ENCODE data around the gene PYM1. TPM values are rescaled to one million over a fixed set of nuclear protein-coding genes. Genes with fewer than 3 reads are reported as not detected.

The PYM1 gene
- total and polyA plus RNA-seq, 2 of the 13 experiments (the other 11 are each of a cell fraction or from before 2014, with no cell fraction given) = 44.0 to 51.8 TPM

DNA sequence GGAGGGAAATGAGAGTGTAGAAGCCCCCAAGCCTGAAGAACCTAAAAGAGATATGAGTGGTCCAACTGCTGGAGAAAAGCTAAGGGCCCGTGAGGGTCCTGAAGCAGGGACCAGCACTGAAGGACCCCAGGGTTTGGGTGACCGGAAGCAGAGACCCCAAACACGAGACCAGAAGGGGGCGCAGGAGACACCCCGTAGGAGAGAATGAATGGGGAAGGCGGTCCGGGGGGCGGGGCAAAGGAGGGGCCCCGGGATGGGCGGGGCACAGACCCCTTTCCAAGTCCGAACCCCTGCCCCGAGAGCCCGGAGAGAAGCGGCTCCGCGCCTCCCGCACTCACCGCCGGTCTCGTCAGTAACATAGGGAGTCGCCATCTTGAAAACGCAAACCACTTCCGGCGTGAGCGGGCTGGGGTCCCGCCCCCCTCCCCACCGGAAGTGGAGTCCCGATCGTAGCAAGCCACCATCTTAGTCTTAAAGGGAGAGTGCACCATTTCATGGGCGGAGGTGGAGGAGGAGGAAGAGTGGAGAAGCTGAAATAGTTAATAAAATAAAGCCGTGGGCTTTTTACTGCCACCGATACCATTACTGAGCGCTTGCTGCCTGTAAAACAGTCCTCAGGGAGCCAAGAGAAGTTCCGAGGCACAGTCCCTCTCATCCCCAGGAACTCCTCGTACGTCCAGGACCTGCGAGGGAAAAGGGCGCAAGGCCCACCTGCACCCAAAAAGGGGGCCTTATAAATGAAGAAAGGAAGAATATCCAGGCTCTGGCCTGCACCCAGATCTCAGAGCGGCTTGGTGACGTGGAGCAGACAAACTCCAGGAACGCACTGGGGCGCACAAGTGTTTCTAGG lies 731 bp downstream of the PYM1 start (continued):
- TF ChIP-seq, protein P1, sequence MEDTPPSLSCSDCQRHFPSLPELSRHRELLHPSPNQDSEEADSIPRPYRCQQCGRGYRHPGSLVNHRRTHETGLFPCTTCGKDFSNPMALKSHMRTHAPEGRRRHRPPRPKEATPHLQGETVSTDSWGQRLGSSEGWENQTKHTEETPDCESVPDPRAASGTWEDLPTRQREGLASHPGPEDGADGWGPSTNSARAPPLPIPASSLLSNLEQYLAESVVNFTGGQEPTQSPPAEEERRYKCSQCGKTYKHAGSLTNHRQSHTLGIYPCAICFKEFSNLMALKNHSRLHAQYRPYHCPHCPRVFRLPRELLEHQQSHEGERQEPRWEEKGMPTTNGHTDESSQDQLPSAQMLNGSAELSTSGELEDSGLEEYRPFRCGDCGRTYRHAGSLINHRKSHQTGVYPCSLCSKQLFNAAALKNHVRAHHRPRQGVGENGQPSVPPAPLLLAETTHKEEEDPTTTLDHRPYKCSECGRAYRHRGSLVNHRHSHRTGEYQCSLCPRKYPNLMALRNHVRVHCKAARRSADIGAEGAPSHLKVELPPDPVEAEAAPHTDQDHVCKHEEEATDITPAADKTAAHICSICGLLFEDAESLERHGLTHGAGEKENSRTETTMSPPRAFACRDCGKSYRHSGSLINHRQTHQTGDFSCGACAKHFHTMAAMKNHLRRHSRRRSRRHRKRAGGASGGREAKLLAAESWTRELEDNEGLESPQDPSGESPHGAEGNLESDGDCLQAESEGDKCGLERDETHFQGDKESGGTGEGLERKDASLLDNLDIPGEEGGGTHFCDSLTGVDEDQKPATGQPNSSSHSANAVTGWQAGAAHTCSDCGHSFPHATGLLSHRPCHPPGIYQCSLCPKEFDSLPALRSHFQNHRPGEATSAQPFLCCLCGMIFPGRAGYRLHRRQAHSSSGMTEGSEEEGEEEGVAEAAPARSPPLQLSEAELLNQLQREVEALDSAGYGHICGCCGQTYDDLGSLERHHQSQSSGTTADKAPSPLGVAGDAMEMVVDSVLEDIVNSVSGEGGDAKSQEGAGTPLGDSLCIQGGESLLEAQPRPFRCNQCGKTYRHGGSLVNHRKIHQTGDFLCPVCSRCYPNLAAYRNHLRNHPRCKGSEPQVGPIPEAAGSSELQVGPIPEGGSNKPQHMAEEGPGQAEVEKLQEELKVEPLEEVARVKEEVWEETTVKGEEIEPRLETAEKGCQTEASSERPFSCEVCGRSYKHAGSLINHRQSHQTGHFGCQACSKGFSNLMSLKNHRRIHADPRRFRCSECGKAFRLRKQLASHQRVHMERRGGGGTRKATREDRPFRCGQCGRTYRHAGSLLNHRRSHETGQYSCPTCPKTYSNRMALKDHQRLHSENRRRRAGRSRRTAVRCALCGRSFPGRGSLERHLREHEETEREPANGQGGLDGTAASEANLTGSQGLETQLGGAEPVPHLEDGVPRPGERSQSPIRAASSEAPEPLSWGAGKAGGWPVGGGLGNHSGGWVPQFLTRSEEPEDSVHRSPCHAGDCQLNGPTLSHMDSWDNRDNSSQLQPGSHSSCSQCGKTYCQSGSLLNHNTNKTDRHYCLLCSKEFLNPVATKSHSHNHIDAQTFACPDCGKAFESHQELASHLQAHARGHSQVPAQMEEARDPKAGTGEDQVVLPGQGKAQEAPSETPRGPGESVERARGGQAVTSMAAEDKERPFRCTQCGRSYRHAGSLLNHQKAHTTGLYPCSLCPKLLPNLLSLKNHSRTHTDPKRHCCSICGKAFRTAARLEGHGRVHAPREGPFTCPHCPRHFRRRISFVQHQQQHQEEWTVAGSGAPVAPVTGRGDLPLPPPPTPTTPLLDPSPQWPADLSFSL (CRISPR knock-in tag; IDR thresholded peaks at IDR 0.05) = no peak
- TF ChIP-seq ZNF207 (IDR thresholded peaks at IDR 0.05; ENCODE audit: borderline replicate concordance) (no peak), HOXA5 (CRISPR knock-in tag; IDR thresholded peaks at IDR 0.05) (peak; percentile 66; the same call in 1 of the 2 replicates), AKAP8 (CRISPR knock-in tag; IDR thresholded peaks at IDR 0.05) (no peak), ARNT (IDR thresholded peaks at IDR 0.05) (no peak), HMGA1 (CRISPR knock-in tag; conservative IDR thresholded peaks at IDR 0.05) (no peak), NFKBIZ (CRISPR knock-in tag; IDR thresholded peaks at IDR 0.05) (no peak; the same call in 1 of the 2 replicates), HCFC1 (IDR thresholded peaks at IDR 0.05; ENCODE audit: low read depth, low read length) (peak; percentile 56; the same call in 1 of the 2 replicates), GATAD1 (CRISPR knock-in tag; IDR thresholded peaks at IDR 0.05) (peak; percentile 86), HNF4G (IDR thresholded peaks at IDR 0.05; ENCODE audit: borderline replicate concordance, low read depth, low read length) (no peak), HNF4G (CRISPR knock-in tag; IDR thresholded peaks at IDR 0.05; ENCODE audit: borderline replicate concordance, low read depth) (no peak), TEAD2 (CRISPR knock-in tag; IDR thresholded peaks at IDR 0.05) (no peak), NFE2 (CRISPR knock-in tag; IDR thresholded peaks at IDR 0.05) (no peak), ZFP36L1 (CRISPR knock-in tag; IDR thresholded peaks at IDR 0.05) (no peak), KAT7 (CRISPR knock-in tag; IDR thresholded peaks at IDR 0.05; ENCODE audit: borderline replicate concordance) (peak; percentile 43), ZNF7 (CRISPR knock-in tag; IDR thresholded peaks at IDR 0.05) (no peak), ZNF143 (CRISPR knock-in tag; IDR thresholded peaks at IDR 0.05) (peak; percentile 53), NR2C2 (CRISPR knock-in tag; IDR thresholded peaks at IDR 0.05; ENCODE audit: borderline replicate concordance) (peak; percentile 66; the same call in 1 of the 2 replicates)
- TF ChIP-seq, protein P2, sequence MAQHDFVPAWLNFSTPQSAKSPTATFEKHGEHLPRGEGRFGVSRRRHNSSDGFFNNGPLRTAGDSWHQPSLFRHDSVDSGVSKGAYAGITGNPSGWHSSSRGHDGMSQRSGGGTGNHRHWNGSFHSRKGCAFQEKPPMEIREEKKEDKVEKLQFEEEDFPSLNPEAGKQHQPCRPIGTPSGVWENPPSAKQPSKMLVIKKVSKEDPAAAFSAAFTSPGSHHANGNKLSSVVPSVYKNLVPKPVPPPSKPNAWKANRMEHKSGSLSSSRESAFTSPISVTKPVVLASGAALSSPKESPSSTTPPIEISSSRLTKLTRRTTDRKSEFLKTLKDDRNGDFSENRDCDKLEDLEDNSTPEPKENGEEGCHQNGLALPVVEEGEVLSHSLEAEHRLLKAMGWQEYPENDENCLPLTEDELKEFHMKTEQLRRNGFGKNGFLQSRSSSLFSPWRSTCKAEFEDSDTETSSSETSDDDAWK (CRISPR knock-in tag; IDR thresholded peaks at IDR 0.05) = no peak
- TF ChIP-seq, protein P3, sequence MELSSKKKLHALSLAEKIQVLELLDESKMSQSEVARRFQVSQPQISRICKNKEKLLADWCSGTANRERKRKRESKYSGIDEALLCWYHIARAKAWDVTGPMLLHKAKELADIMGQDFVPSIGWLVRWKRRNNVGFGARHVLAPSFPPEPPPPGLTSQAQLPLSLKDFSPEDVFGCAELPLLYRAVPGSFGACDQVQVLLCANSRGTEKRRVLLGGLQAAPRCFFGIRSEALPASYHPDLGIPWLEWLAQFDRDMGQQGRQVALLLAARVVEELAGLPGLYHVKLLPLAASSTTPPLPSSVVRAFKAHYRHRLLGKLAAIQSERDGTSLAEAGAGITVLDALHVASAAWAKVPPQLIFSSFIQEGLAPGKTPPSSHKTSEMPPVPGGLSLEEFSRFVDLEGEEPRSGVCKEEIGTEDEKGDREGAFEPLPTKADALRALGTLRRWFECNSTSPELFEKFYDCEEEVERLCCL (CRISPR knock-in tag; IDR thresholded peaks at IDR 0.05; ENCODE audit: borderline replicate concordance) = no peak
- TF ChIP-seq, protein P4, sequence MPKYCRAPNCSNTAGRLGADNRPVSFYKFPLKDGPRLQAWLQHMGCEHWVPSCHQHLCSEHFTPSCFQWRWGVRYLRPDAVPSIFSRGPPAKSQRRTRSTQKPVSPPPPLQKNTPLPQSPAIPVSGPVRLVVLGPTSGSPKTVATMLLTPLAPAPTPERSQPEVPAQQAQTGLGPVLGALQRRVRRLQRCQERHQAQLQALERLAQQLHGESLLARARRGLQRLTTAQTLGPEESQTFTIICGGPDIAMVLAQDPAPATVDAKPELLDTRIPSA (CRISPR knock-in tag; IDR thresholded peaks at IDR 0.05; ENCODE audit: borderline replicate concordance) = no peak

Data from HepG2 (cell line).